OCI-LY3 (cell line): ENCODE measurements around the gene PTPRN2.

Experiments used
- H2AFZ ChIP-seq: fragments of 200-600, 300-600 bp; shearing (Covaris generic); 2 replicates; pipeline ENCODE4 v1.6.0; 2014; ENCODE audit warnings: antibody characterized with exemption, low read depth, low read length
- H3K27ac ChIP-seq: fragments of 200-600, 300-600 bp; sonication (generic); 2 replicates; pipeline ENCODE4 v1.5.1; 2014; ENCODE audit warnings: mild to moderate bottlenecking, low read length, moderate library complexity, mixed read lengths
- H3K27me3 ChIP-seq: fragments of 200-600, 300-600 bp; sonication (generic); 2 replicates; pipeline ENCODE4 v1.6.1; 2014; ENCODE audit warnings: low read depth, low read length, mixed read lengths
- H3K36me3 ChIP-seq: fragments of 200-600, 300-600 bp; sonication (generic); replicated peaks from 2 replicates; pipeline ENCODE3; 2014; ENCODE audit warnings: low read depth, low read length, mixed read lengths
- H3K4me1 ChIP-seq: fragments of 300-600, 200-600 bp; sonication (generic); 2 replicates; pipeline ENCODE4 v1.6.1; 2014; ENCODE audit warnings: low read length, mixed read lengths
- H3K4me2 ChIP-seq: fragments of 200-600, 300-600 bp; sonication (generic); 2 replicates; pipeline ENCODE4 v1.6.1; 2014; ENCODE audit warnings: low read length, mixed read lengths
- H3K4me3 ChIP-seq: fragments of 300-600, 200-600 bp; sonication (generic); 2 replicates; pipeline ENCODE4 v1.5.1; 2014; ENCODE audit warnings: antibody characterized with exemption, mild to moderate bottlenecking, low read length, moderate library complexity
- H3K79me2 ChIP-seq: fragments of 300-600, 200-600 bp; shearing (Covaris generic); 2 replicates; pipeline ENCODE4 v1.6.1; 2014; ENCODE audit warnings: mild to moderate bottlenecking, low read length, mixed read lengths
- H3K9ac ChIP-seq: fragments of 300-600, 200-600 bp; shearing (Covaris generic); 2 replicates; pipeline ENCODE4 v1.6.0; 2014; ENCODE audit warnings: mild to moderate bottlenecking, low read length, moderate library complexity
- H3K9me3 ChIP-seq: fragments of 200-600, 300-600 bp; shearing (Covaris generic); 2 replicates; pipeline ENCODE4 v1.6.1; 2014; ENCODE audit warnings: low read length, mixed read lengths; ENCODE audit not compliant: insufficient read depth
- H4K20me1 ChIP-seq: fragments of 200-600, 300-600 bp; sonication (generic); 2 replicates; pipeline ENCODE4 v1.6.1; 2016; ENCODE audit warnings: low read length, mixed read lengths; ENCODE audit not compliant: insufficient read depth
- CTCF ChIP-seq: fragments of 200-600, 300-600 bp; sonication (generic); IDR thresholded peaks from 2 replicates; pipeline ENCODE4 v1.5.1; 2014; ENCODE audit warnings: antibody characterized with exemption, low read length, low read depth
- EZH2phosphoT487 ChIP-seq: fragments of 200-600 bp; shearing (Covaris generic); IDR thresholded peaks from 2 replicates; pipeline ENCODE4 v1.6.1; 2018; ENCODE audit warnings: antibody characterized with exemption, mixed run types, low read depth

The PTPRN2 gene

GRCh38 chr7:158270856-158271413 lies 316.7 kb downstream of the PTPRN2 start:
- Histone ChIP-seq H3K9ac (no peak overlapping the region), H4K20me1 (no peaks in the 10 kb centered on the region), H3K9me3 (0 out of 2 replicates have a peak, but pooled peaks cover 5% of the 10 kb centered on the region), H3K79me2 (no peaks in the 10 kb centered on the region), H3K4me1 (no peaks in the 10 kb centered on the region), H2AFZ (no peak overlapping the region), H3K27me3 (no peaks in the 10 kb centered on the region), H3K27ac (no peak overlapping the region), H3K36me3 (no peaks in the 10 kb centered on the region), H3K4me2 (no peak overlapping the region), H3K4me3 (no peak overlapping the region)
- TF ChIP-seq EZH2phosphoT487 (no peak), CTCF (no peak)

- no peak for TF ChIP-seq CTCF
- TF ChIP-seq EZH2phosphoT487, result no peak
- Histone ChIP-seq H3K27ac (no peak overlapping the region), H3K4me2 (no peak overlapping the region), H2AFZ (no peak overlapping the region), H3K27me3 (no peaks in the 10 kb centered on the region), H3K9me3 (0 out of 2 replicates have a peak, but pooled peaks cover 5% of the 10 kb centered on the region), H3K4me3 (no peak overlapping the region), H3K36me3 (no peaks in the 10 kb centered on the region), H3K9ac (no peak overlapping the region), H4K20me1 (no peaks in the 10 kb centered on the region), H3K4me1 (no peaks in the 10 kb centered on the region), H3K79me2 (no peaks in the 10 kb centered on the region)
Observed at GRCh38 chr7:158270106-158270775, 317.4 kb downstream of the PTPRN2 start.

- Histone ChIP-seq H3K9me3 (0 out of 2 replicates have a peak, but pooled peaks cover 5% of the 10 kb centered on the region), H2AFZ (no peak overlapping the region), H3K4me1 (no peaks in the 10 kb centered on the region), H3K79me2 (no peaks in the 10 kb centered on the region), H4K20me1 (no peaks in the 10 kb centered on the region), H3K27ac (no peak overlapping the region), H3K36me3 (no peaks in the 10 kb centered on the region), H3K9ac (no peak overlapping the region), H3K4me2 (no peak overlapping the region), H3K4me3 (no peak overlapping the region), H3K27me3 (no peaks in the 10 kb centered on the region)
- TF ChIP-seq EZH2phosphoT487 (no peak), CTCF (no peak)
Observed at GRCh38 chr7:158268816-158269535, 318.6 kb downstream of the PTPRN2 start.

- Histone ChIP-seq H3K27me3 (no peaks in the 10 kb centered on the region), H3K9ac (no peak overlapping the region), H3K9me3 (0 out of 2 replicates have a peak, but pooled peaks cover 5% of the 10 kb centered on the region)
Observed at GRCh38 chr7:158267742-158268435, 319.7 kb downstream of the PTPRN2 start.

More at GRCh38 chr7:158267742-158268435, 319.7 kb downstream of the PTPRN2 start:
- Histone ChIP-seq H3K79me2 (no peaks in the 10 kb centered on the region), H3K36me3 (no peaks in the 10 kb centered on the region), H4K20me1 (no peaks in the 10 kb centered on the region), H3K4me1 (no peaks in the 10 kb centered on the region), H3K27ac (no peak overlapping the region), H2AFZ (no peak overlapping the region), H3K4me3 (no peak overlapping the region), H3K4me2 (no peak overlapping the region)
- TF ChIP-seq CTCF, result no peak
- no peak for TF ChIP-seq EZH2phosphoT487
